B cell (primary cell): Measurements from ENCODE around the gene ERICH6. TPM values are rescaled to one million over a fixed set of nuclear protein-coding genes. Genes with fewer than 3 reads are reported as not detected.

Source experiments
- ATAC-seq: fragments of 200-7000 bp; cut with Tn5 transposase; one replicate; pipeline ENCODE4 v1.10.0; 2021; ENCODE audit warnings: low read depth, mild to moderate bottlenecking, moderate number of reproducible peaks, moderate library complexity
- CTCF ChIA-PET: fragments of 350-600 bp; sonication (Branson Sonifier 250); formaldehyde crosslinking; loops from one replicate; lab custom pipeline; 2021; ENCODE audit warnings: antibody characterized with exemption, inconsistent platforms; lab: Charles Lee
- POLR2A ChIA-PET: fragments of 350-600 bp; sonication (Branson Sonifier 250); formaldehyde crosslinking; loops from one replicate; lab custom pipeline; 2021; ENCODE audit warnings: antibody characterized with exemption; lab: Charles Lee
- DNase-seq: peaks from one replicate; pipeline ENCODE4 v3.0.0; 2013
- H2AFZ ChIP-seq: 2 replicates; pipeline ENCODE4 v1.6.1; 2012; ENCODE audit warnings: mild to moderate bottlenecking, low read depth, low read length; ENCODE audit not compliant: insufficient read depth, poor library complexity, severe bottlenecking
- H3K27ac ChIP-seq, 2 donors: 1 replicate in 1 of 2; 2 replicates in 1 of 2; pipeline ENCODE4 v1.5.1; 2012 to 2013; ENCODE audit warnings: low read length in 2 of 2, mild to moderate bottlenecking in 2 of 2, moderate library complexity in 1 of 2
- H3K27me3 ChIP-seq, 4 experiments: fragments of 200-600 bp in 1 of 4; sonication (generic) in 1 of 4; replicated peaks in 1 of 4; 1 replicate in 2 of 4; 2 replicates in 2 of 4; pipeline versions ENCODE4 v1.6.1 to v1.7.0; 2013 to 2016; ENCODE audit warnings: low read length in 3 of 4, mild to moderate bottlenecking in 2 of 4, mixed read lengths in 1 of 4, moderate library complexity in 1 of 4; ENCODE audit not compliant: insufficient read depth in 4 of 4, control insufficient read depth in 3 of 4; ENCODE audit errors: control extremely low read depth in 1 of 4
- H3K36me3 ChIP-seq, 2 experiments: replicated peaks in 1 of 2; 1 replicate in 1 of 2; 2 replicates in 1 of 2; pipeline versions ENCODE4 v1.6.1 to v1.7.1; 2013; ENCODE audit warnings: low read length in 1 of 2; ENCODE audit not compliant: insufficient read depth in 2 of 2, control insufficient read depth in 1 of 2; ENCODE audit errors: control extremely low read depth in 1 of 2, extremely low read depth in 1 of 2
- H3K4me1 ChIP-seq, 2 donors: fragments of 200-600 bp in 1 of 2; sonication (generic) in 1 of 2; 1 replicate in 1 of 2; 2 replicates in 1 of 2; pipeline versions ENCODE4 v1.5.1 to v1.6.1; 2013 to 2017; ENCODE audit warnings: low read length in 2 of 2; ENCODE audit not compliant: control insufficient read depth in 2 of 2, insufficient read depth in 2 of 2
- H3K4me2 ChIP-seq: replicated peaks from 2 replicates; pipeline ENCODE3; 2012; ENCODE audit warnings: mild to moderate bottlenecking, low read depth, low read length; ENCODE audit not compliant: poor library complexity, severe bottlenecking
- H3K4me3 ChIP-seq, 5 experiments: fragments of 200-600 bp in 1 of 5; sonication (generic) in 1 of 5; 1 replicate in 3 of 5; 2 replicates in 2 of 5; pipeline versions ENCODE4 v1.5.1 to v1.7.0; 2011 to 2016; ENCODE audit warnings: low read length in 4 of 5, mild to moderate bottlenecking in 4 of 5, low read depth in 2 of 5, control low read depth in 1 of 5, moderate library complexity in 1 of 5; ENCODE audit not compliant: insufficient read depth in 1 of 5; ENCODE audit errors: control extremely low read depth in 1 of 5, extremely low read depth in 1 of 5
- H3K79me2 ChIP-seq: fragments of 200-600 bp; sonication (generic); one replicate; pipeline ENCODE4 v1.6.0; 2016; ENCODE audit warnings: low read length; ENCODE audit not compliant: control insufficient read depth, insufficient read depth
- H3K9ac ChIP-seq: fragments of 200-600 bp; sonication (generic); 2 replicates; pipeline ENCODE4 v1.6.1; 2017; ENCODE audit warnings: mild to moderate bottlenecking, low read length, moderate library complexity
- H3K9me3 ChIP-seq, 3 donors: one replicate each; pipeline versions ENCODE4 v1.6.1 to v1.7.1; 2013; ENCODE audit warnings: low read length in 2 of 3; ENCODE audit not compliant: control insufficient read depth in 2 of 3, insufficient read depth in 1 of 3; ENCODE audit errors: control extremely low read depth in 1 of 3
- H4K20me1 ChIP-seq: 2 replicates; pipeline ENCODE4 v1.6.0; 2012; ENCODE audit warnings: mild to moderate bottlenecking, low read length; ENCODE audit not compliant: insufficient read depth, control insufficient read depth, poor library complexity, severe bottlenecking
- H3K27ac Mint-ChIP-seq: one replicate; pipeline ENCODE4 v1.8.0; 2021; ENCODE audit warnings: mixed read lengths
- H3K27me3 Mint-ChIP-seq: one replicate; pipeline ENCODE4 v1.8.0; 2021; ENCODE audit warnings: mixed read lengths
- H3K4me1 Mint-ChIP-seq: one replicate; pipeline ENCODE4 v1.8.0; 2021; ENCODE audit warnings: mixed read lengths
- H3K4me3 Mint-ChIP-seq: one replicate; pipeline ENCODE4 v1.8.0; 2021; ENCODE audit warnings: mixed read lengths
- H3K9me3 Mint-ChIP-seq: one replicate; pipeline ENCODE4 v1.8.0; 2022; ENCODE audit warnings: mixed read lengths; ENCODE audit not compliant: insufficient read depth
- CTCF ChIP-seq: fragments of 200-600 bp; IDR thresholded peaks from one replicate; pipeline ENCODE4 v1.8.0; 2022; ENCODE audit warnings: antibody characterized with exemption, mild to moderate bottlenecking
- EZH2 ChIP-seq: IDR thresholded peaks from 2 replicates; pipeline ENCODE4 v1.6.1; 2012; ENCODE audit warnings: borderline replicate concordance, low read depth, mild to moderate bottlenecking, moderate library complexity, low read length; ENCODE audit not compliant: insufficient read depth, poor library complexity, severe bottlenecking
- WGBS: methylation state at CpG from one replicate; pipeline ENCODE4 v1.1.5; 2013; ENCODE audit warnings: missing lambda C conversion rate; ENCODE audit not compliant: insufficient coverage; 5-methylcytosine and 5-hydroxymethylcytosine counted together
- intact Hi-C: fragments of 100-400 bp; cut with micrococcal nuclease; formaldehyde crosslinking; loops from one replicate; pipeline ENCODE4 v1.10.0; 2022
- polyA plus RNA-seq: library from polyadenylated mRNA; depleted of rRNA; stranded (reverse); fragments of >200 nt; gene quantifications from 2 replicates; pipeline ENCODE4 v1.2.3, GENCODE V29; 2012
- total RNA-seq, 2 donors: library from RNA; stranded (reverse); fragments of 120-200 nt in 1 of 2; gene quantifications; 1 replicate in 1 of 2; 2 replicates in 1 of 2; pipeline versions ENCODE4 v1.2.3 to v1.2.4, GENCODE V29; 2013 to 2022

ERICH6 gene
- total and polyA plus RNA-seq, 2 donors (not counting 1 experiment from before 2014, with no cell fraction given), result 0.44 TPM; not detected in 1

- Histone ChIP-seq H3K9me3 (no peaks in the 10 kb centered on the region), H3K27me3 (no peaks in the 10 kb centered on the region), H3K4me1 (no peaks in the 10 kb centered on the region), H3K4me3 (no peak overlapping the region), H3K9ac (no peak overlapping the region), H3K79me2 (peaks cover 58% of the 10 kb centered on the region), H4K20me1 (peaks cover 59% of the 10 kb centered on the region), H2AFZ (no peak overlapping the region), H3K4me2 (no peak overlapping the region), H3K36me3 (peaks cover 2 to 18% of the 10 kb centered on the region in 2 experiments), H3K27ac (no peak overlapping the region)
- intact Hi-C loops, result no loop called here
- ChIA-PET CTCF (interaction anchor here (1.0 kb wide), 1 partner anchor 8 kb away, joined by 4 read pairs; no protein-coding TSS in a partner anchor), POLR2A (no interaction called here)
- no peak for DNase-seq
- peaks cover 42% of the 10 kb centered on the region for H3K4me1 Mint-ChIP-seq
- H3K4me3 Mint-ChIP-seq, result no peak overlapping the region
- TF ChIP-seq CTCF (no peak), EZH2 (no peak)
- no peaks in the 10 kb centered on the region for H3K9me3 Mint-ChIP-seq
- no peaks in the 10 kb centered on the region for H3K27me3 Mint-ChIP-seq
- no peak overlapping the region for H3K27ac Mint-ChIP-seq
- WGBS, result no CpG with 5 or more reads among the region's 7 CpGs
- ATAC-seq, result no peak
Measured at GRCh38 chr3:150620002-150620689, 83.6 kb downstream of the ERICH6 start.
